ENCODE data around the gene CUEDC2. TPM values are rescaled to one million over a fixed set of nuclear protein-coding genes. Genes with fewer than 3 reads are reported as not detected.

CUEDC2 gene
- total and polyA plus RNA-seq, 3 donors from 2014 or later, result 49.0 to 76.0 (median 70.5) TPM

DNA sequence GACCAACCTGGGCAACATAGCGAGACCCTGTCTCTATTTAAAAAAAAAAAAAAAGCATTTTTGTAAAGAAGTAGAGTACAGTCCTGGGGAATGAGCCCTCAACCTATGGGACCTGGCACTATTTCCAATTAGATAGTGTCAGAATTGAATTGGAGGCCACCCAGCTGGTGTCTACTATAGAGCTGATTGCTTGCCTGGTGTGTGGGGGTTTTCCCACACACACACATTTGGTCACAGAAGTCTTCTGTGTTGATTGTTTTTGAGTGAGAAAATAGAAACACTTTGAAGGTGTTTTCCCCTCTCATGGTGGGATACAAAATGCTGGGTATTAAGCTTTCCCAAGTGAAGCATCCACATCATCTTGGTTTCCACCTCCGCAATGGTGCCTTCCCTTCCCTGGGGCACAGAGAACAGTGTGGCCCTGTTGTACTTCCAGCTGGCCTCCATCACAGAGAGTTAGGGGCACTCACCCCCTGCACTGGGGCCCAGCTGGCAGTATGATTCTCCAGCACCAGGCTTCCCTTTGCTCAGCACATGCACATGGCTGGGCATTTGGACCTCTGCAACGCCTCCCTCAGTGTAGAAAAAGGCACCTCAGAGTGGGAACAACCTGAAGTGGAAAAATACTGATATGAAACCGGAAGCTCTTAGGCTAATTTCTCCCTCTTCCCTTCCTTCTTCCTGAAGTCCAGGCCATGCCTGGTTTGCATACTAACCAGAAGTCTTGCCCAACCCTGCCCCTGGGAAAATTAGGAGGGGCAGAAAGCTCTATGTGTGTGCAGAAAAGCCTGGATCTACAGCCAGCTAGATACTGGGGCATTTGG, 47.6 kb downstream of the CUEDC2 start:
- Histone ChIP-seq H3K27ac (no peak overlapping the region), H3K4me3 (no peak overlapping the region), H3K4me1 (no peaks in the 10 kb centered on the region), H3K36me3 (ENCODE audit: low read depth, missing control alignments) (no peaks in the 10 kb centered on the region), H3K27me3 (no peaks in the 10 kb centered on the region), H3K9me3 (no peaks in the 10 kb centered on the region)
- DNase-seq, result no peak
- 65 to 66% methylated on average over 3 to 4 of the region's 4 CpGs for WGBS, 2 donors
- intact Hi-C loops (cut with DNase I; ENCODE audit: low total_unique reads), result no loop called here
- TF ChIP-seq CTCF (IDR thresholded peaks at IDR 0.05), result no peak
- no peak for TF ChIP-seq POLR2A (IDR thresholded peaks at IDR 0.05)

- DNase-seq, result no peak
- H3K27ac ChIP-seq, result no peak overlapping the region
Observed at GRCh38 chr10:102384053-102384452, 48.3 kb downstream of the CUEDC2 start.

DNA sequence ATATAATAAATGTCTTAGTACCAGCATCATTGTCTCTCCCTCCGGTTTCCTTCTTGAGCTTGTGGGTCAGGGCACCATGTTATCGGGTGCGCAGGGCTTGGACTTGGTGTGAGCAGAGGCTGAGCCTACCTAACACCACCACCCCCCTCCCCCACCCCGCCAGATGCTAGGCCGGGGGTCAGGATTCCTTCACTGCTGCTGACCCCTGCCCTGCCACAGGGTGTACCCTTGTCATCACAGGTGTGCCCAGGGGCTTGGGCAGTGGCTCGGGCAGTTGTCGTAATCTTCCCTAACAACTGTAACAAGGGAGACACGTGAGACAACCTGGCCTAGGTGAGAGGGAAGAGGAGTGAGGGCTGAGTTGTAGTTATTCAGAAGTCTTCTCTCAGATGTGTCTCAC, 49.5 kb downstream of the CUEDC2 start:
- no peaks in the 10 kb centered on the region for H3K4me1 ChIP-seq
- H3K27ac ChIP-seq, result no peak overlapping the region
- H3K9me3 ChIP-seq, result no peaks in the 10 kb centered on the region
- H3K27me3 ChIP-seq, result no peaks in the 10 kb centered on the region
- no peak for TF ChIP-seq POLR2A (IDR thresholded peaks at IDR 0.05)
- no peak for TF ChIP-seq CTCF (IDR thresholded peaks at IDR 0.05)
- DNase-seq, result no peak
- no peaks in the 10 kb centered on the region for H3K36me3 ChIP-seq (ENCODE audit: low read depth, missing control alignments)
- WGBS, 2 donors, result 89 to 91% methylated on average over 8 of the region's 8 CpGs
- no peak overlapping the region for H3K4me3 ChIP-seq
- intact Hi-C loops (cut with DNase I; ENCODE audit: low total_unique reads), result no loop called here

More at GRCh38 chr10:102384053-102384452, 48.3 kb downstream of the CUEDC2 start:
- Histone ChIP-seq H3K27me3 (no peaks in the 10 kb centered on the region), H3K4me3 (no peak overlapping the region), H3K9me3 (no peaks in the 10 kb centered on the region), H3K4me1 (no peaks in the 10 kb centered on the region), H3K36me3 (ENCODE audit: low read depth, missing control alignments) (no peaks in the 10 kb centered on the region)
- TF ChIP-seq CTCF (IDR thresholded peaks at IDR 0.05) (no peak), POLR2A (IDR thresholded peaks at IDR 0.05) (no peak)
- intact Hi-C loops (cut with DNase I; ENCODE audit: low total_unique reads), result no loop called here
- WGBS, 2 donors, result 68 to 80% methylated on average over 6 of the region's 6 CpGs

DNA sequence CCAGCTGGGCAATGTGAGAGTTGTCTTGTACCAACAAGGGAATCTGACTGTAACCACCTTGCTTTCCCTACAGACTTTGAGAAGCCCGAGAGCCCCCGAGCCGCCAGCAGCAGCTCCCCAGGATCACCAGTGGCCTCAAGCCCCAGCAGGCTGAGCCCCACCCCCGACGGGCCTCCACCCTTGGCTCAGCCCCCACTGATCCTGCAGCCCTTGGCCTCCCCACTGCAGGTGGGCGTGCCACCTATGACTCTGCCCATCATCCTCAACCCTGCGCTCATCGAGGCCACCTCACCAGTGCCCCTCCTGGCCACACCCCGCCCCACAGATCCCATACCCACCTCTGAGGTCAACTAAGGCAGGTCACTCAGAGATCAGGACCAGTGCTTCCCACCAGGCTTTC, 50.4 kb downstream of the CUEDC2 start:
- 93 to 94% methylated on average over 9 of the region's 9 CpGs for WGBS, 2 donors
- H3K4me3 ChIP-seq, result no peak overlapping the region
- H3K27me3 ChIP-seq, result no peaks in the 10 kb centered on the region
- no peaks in the 10 kb centered on the region for H3K4me1 ChIP-seq
- DNase-seq, result no peak
- H3K9me3 ChIP-seq, result no peaks in the 10 kb centered on the region
- intact Hi-C loops (cut with DNase I; ENCODE audit: low total_unique reads), result no loop called here
- H3K27ac ChIP-seq, result no peak overlapping the region
- TF ChIP-seq CTCF (IDR thresholded peaks at IDR 0.05) (no peak), POLR2A (IDR thresholded peaks at IDR 0.05) (no peak)
- H3K36me3 ChIP-seq (ENCODE audit: low read depth, missing control alignments), result no peaks in the 10 kb centered on the region

DNA sequence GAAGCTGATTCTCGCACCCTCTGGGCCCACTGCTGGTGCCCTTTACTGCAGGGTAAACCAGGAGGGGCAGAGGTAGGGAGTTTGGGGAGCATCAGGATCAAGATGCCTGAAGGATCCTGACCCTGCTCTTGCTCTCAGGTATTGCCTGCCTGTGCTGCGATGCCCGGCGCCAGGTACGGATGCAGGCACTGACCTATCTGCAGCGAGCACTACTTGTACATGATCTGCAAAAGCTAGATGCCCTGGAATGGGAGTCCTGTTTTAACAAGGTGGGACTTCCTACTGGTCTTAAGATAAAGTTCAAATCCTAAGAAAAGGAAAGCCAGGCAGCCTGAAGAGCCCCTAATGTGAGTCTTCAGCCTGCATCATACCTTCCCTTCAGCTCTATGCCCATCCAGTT, 53.0 kb downstream of the CUEDC2 start:
- TF ChIP-seq CTCF (IDR thresholded peaks at IDR 0.05), result no peak
- no peak for TF ChIP-seq POLR2A (IDR thresholded peaks at IDR 0.05)
- Histone ChIP-seq H3K4me3 (no peak overlapping the region), H3K27me3 (no peaks in the 10 kb centered on the region), H3K27ac (no peak overlapping the region), H3K36me3 (ENCODE audit: low read depth, missing control alignments) (no peaks in the 10 kb centered on the region), H3K9me3 (no peaks in the 10 kb centered on the region), H3K4me1 (no peaks in the 10 kb centered on the region)
- 96 to 100% methylated on average over 1 to 6 of the region's 6 CpGs for WGBS, 2 donors
- no peak for DNase-seq
- intact Hi-C loops (cut with DNase I; ENCODE audit: low total_unique reads), result no loop called here

Data from testis (tissue), 3 donors.